Panc1 (cell line): ENCODE results near the gene LRCH2. TPM values are rescaled to one million over a fixed set of nuclear protein-coding genes. Genes with fewer than 3 reads are reported as not detected.

Experiments
- ATAC-seq: fragments of 200-7000 bp; cut with Tn5 transposase; 2 replicates; pipeline ENCODE4 v1.9.1; 2020; ENCODE audit warnings: mild to moderate bottlenecking, moderate library complexity
- BruUV-seq: library from RNA; stranded (reverse); fragments of 400-500 nt; replicated peaks from 2 replicates; lab custom pipeline; 2021; lab: Mats Ljungman, UMichigan
- CTCF ChIA-PET: fragments of 300-600 bp; sonication (Branson Sonifier 250); formaldehyde crosslinking; loops from one replicate; lab custom pipeline; 2022; ENCODE audit warnings: antibody characterized with exemption; lab: Charles Lee
- POLR2A ChIA-PET: fragments of 300-600 bp; sonication (Branson Sonifier 250); formaldehyde crosslinking; loops from one replicate; lab custom pipeline; 2022; ENCODE audit warnings: antibody characterized with exemption; lab: Charles Lee
- DNase-seq: peaks from one replicate; pipeline ENCODE4 v3.0.0-alpha.2; 2010; ENCODE audit warnings: low read depth, low spot score
- H3K27ac ChIP-seq: 2 replicates; pipeline ENCODE4 v1.5.1; 2011; ENCODE audit warnings: mild to moderate bottlenecking, low read length, inconsistent platforms
- H3K27me3 ChIP-seq: fragments of 200-500 bp; sonication (Bioruptor generic); 2 replicates; pipeline ENCODE4 v1.6.0; 2014; ENCODE audit warnings: low read length, inconsistent platforms; ENCODE audit not compliant: control insufficient read depth, insufficient read depth
- H3K36me3 ChIP-seq: fragments of 200-500 bp; sonication (Bioruptor generic); 2 replicates; pipeline ENCODE4 v1.5.1; 2014; ENCODE audit warnings: inconsistent platforms, mild to moderate bottlenecking, low read length, moderate library complexity; ENCODE audit not compliant: control insufficient read depth, insufficient read depth
- H3K4me1 ChIP-seq: 2 replicates; pipeline ENCODE4 v1.5.1; 2011; ENCODE audit warnings: inconsistent platforms, mild to moderate bottlenecking, low read length, moderate library complexity; ENCODE audit not compliant: control insufficient read depth, insufficient read depth
- H3K4me3 ChIP-seq, 2 experiments: 2 replicates each; pipeline ENCODE4 v1.5.1; 2011 to 2012; ENCODE audit warnings: low read depth in 2 of 2, low read length in 2 of 2, mild to moderate bottlenecking in 2 of 2, inconsistent platforms in 1 of 2, moderate library complexity in 1 of 2
- H3K9me3 ChIP-seq: fragments of 200-500 bp; sonication (Bioruptor generic); 2 replicates; pipeline ENCODE4 v1.5.1; 2014; ENCODE audit warnings: low read depth, mild to moderate bottlenecking, inconsistent platforms, low read length, moderate library complexity; ENCODE audit not compliant: control insufficient read depth, insufficient read depth
- CTCF ChIP-seq: fragments of 450-650 bp; IDR thresholded peaks from 2 replicates; pipeline ENCODE4 v1.5.1; 2017; ENCODE audit warnings: mild to moderate bottlenecking
- POLR2AphosphoS5 ChIP-seq: IDR thresholded peaks from 2 replicates; pipeline ENCODE4 v1.6.1; 2012; ENCODE audit warnings: mild to moderate bottlenecking, low read depth, low read length, moderate library complexity
- REST ChIP-seq, 2 experiments: IDR thresholded peaks; 2 replicates each; pipeline ENCODE4 v1.6.1; 2011 to 2012; ENCODE audit warnings: low read depth in 2 of 2, control low read depth in 1 of 2, low read length in 1 of 2, mild to moderate bottlenecking in 1 of 2, moderate library complexity in 1 of 2; ENCODE audit not compliant: insufficient read depth in 1 of 2
- SIN3A ChIP-seq: IDR thresholded peaks from 2 replicates; pipeline ENCODE4 v1.6.1; 2012; ENCODE audit warnings: low read depth, mild to moderate bottlenecking, low read length, moderate library complexity, borderline replicate concordance; ENCODE audit not compliant: insufficient read depth
- TCF7L2 ChIP-seq: IDR thresholded peaks from 2 replicates; pipeline ENCODE4 v1.6.1; 2011; ENCODE audit warnings: mild to moderate bottlenecking, low read depth, low read length, inconsistent platforms
- in situ Hi-C: cut with HindIII; loops from 2 replicates; pipeline ENCODE4 v1.10.0; 2016; ENCODE audit warnings: low sequenced_read_pairs, low pct_unique_long_range_greater_than_20kb
- intact Hi-C: fragments of 100-400 bp; cut with micrococcal nuclease; formaldehyde crosslinking; loops from one replicate; pipeline ENCODE4 v1.10.0; 2022; ENCODE audit not compliant: unreplicated experiment
- total RNA-seq: library from RNA; stranded (reverse); gene quantifications from one replicate; pipeline ENCODE4 v1.2.1, GENCODE V29; 2021; ENCODE audit not compliant: unreplicated experiment

The LRCH2 gene
- total RNA-seq, 1 experiment from 2014 or later = 0.13 TPM

- ChIA-PET CTCF (no interaction called here), POLR2A (no interaction called here)
- no peaks in the 10 kb centered on the region for H3K27me3 ChIP-seq
- no peak for ATAC-seq
- TF ChIP-seq TCF7L2 (no peak), CTCF (no peak), SIN3A (no peak), REST (IDR thresholded peaks at IDR 0.05; ENCODE audit: insufficient read depth in 1 of 2, low read depth in 2 of 2, low read length in 1 of 2) (no peak), POLR2AphosphoS5 (no peak)
- H3K4me3 ChIP-seq = no peak overlapping the region
- H3K27ac ChIP-seq = no peak overlapping the region
- no TSS peak for BruUV-seq
- in situ Hi-C loops (no loop called here), intact Hi-C loops (no loop called here)
- H3K4me1 ChIP-seq = no peaks in the 10 kb centered on the region
- H3K9me3 ChIP-seq = no peaks in the 10 kb centered on the region
- H3K36me3 ChIP-seq = no peaks in the 10 kb centered on the region
- DNase-seq = no peak
Observed at GRCh38 chrX:115093191-115093590, 140.7 kb downstream of the LRCH2 start.

- no peak overlapping the region for H3K27ac ChIP-seq
- no peak overlapping the region for H3K4me3 ChIP-seq
- no peaks in the 10 kb centered on the region for H3K36me3 ChIP-seq
- H3K27me3 ChIP-seq = no peaks in the 10 kb centered on the region
- CTCF ChIA-PET = no interaction called here
- no peaks in the 10 kb centered on the region for H3K9me3 ChIP-seq
- TF ChIP-seq POLR2AphosphoS5 (no peak), TCF7L2 (no peak), CTCF (no peak), SIN3A (no peak), REST (IDR thresholded peaks at IDR 0.05; ENCODE audit: insufficient read depth in 1 of 2, low read depth in 2 of 2, low read length in 1 of 2) (no peak)
- in situ Hi-C loops (no loop called here), intact Hi-C loops (no loop called here)
- no peaks in the 10 kb centered on the region for H3K4me1 ChIP-seq
- no peak for ATAC-seq
- BruUV-seq = no TSS peak
- POLR2A ChIA-PET = no interaction called here
- DNase-seq = no peak
Observed at GRCh38 chrX:115089419-115089818, 144.5 kb downstream of the LRCH2 start.
